GM12865 (cell line): ENCODE data around the gene ANKRD62.

ENCODE experiments used
- DNase-seq: peaks from one replicate; pipeline ENCODE4 v3.0.0; 2010; ENCODE audit warnings: low read depth
- H3K4me3 ChIP-seq: 2 replicates; pipeline ENCODE4 v1.5.1; 2011; ENCODE audit warnings: mild to moderate bottlenecking, low read depth, low read length, control low read depth
- CTCF ChIP-seq: IDR thresholded peaks from 2 replicates; pipeline ENCODE4 v1.5.1; 2011; ENCODE audit warnings: low read length, control low read depth, low read depth, inconsistent platforms; ENCODE audit not compliant: insufficient read depth; ENCODE audit errors: missing control alignments

The ANKRD62 gene

GRCh38 chr18:12101266-12101665 is 7.6 kb downstream of the ANKRD62 start:
- no peak for DNase-seq
- no peak for TF ChIP-seq CTCF
- H3K4me3 ChIP-seq, result no peak overlapping the region

DNA sequence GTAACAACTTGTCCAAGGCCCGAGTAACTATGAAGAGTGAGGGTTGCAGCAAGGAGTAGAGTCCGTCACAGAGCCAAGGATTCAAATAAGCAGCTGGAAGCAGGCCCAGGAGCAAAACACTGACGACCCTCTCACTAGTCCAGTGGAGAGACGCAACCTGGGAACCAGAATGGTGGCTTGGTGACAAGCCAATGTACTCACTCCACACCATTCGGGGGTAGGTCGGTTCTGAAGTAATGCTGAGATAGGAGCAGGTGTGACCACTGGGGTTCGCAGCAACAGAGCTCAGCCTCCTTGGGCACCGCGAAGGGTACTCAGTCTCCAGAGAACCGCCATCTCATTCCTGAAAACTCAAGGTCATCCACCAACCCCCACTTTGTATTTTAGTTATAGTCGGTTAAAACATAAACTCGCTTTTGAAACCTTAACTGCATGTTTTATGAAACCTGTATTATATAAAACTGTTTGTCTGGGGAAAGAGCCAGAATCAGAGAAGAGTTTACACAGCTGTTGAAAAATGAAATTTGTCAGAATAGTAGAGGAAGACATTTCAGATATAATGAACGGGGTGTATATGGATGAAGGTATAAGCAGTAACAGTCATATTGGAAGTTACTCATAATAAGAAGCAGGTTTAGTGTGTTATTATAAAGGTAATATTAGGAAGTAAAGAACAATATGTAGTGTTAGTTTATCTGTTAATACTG is 8.6 kb downstream of the ANKRD62 start:
- no peak for DNase-seq
- TF ChIP-seq CTCF, result no peak
- no peak overlapping the region for H3K4me3 ChIP-seq

GRCh38 chr18:12106471-12106870 is 12.8 kb downstream of the ANKRD62 start:
- TF ChIP-seq CTCF, result no peak
- no peak for DNase-seq
- H3K4me3 ChIP-seq, result no peak overlapping the region

DNA sequence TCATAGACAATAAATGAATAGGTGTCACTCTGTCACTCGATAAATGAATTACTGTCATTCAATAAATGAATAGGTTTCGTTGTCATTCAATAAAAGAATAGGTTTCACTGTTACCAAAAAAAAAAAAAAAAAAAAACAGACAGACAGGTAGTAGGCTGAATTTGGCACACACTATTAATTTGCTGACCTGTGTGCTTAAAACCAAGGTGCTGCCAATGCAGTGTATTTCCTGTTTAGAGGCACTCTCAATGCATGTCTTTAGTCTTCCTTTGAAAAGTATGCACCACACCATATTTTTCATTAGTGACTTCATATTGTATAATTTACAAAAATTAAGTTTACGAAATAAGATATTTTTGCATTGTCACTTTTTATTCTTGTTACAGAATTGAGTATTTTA is 16.2 kb downstream of the ANKRD62 start:
- no peak overlapping the region for H3K4me3 ChIP-seq
- no peak for DNase-seq
- TF ChIP-seq CTCF, result no peak

DNA sequence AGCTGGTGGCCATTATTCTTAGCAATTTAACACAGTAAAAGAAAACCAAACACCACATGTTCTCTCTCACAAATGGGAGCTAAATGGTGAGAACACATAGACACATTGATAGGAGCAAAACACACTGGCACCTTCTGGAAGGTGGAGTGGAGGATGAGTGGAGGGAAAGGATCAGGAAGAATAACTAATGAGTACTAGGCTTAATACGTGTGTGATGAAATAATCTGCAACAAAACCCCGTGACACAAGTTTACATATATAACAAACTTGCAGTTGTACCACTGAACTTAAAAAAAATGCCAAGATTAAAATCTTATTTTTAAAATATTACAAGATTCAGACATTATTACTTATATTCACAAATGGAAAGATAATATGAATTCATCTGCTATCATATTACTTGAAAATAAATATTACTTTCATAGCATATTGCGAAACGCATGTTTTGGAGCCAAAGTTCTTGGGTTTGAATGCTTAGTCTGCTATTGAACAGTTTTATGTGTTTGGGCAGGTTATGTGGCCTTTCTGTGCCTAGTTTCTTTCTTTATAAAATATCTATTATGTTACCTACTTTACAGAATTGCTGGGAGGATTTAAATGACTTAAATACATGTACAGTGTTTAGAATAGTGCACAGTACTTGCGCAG is 20.5 kb downstream of the ANKRD62 start:
- no peak overlapping the region for H3K4me3 ChIP-seq
- no peak for DNase-seq
- TF ChIP-seq CTCF, result no peak

DNA sequence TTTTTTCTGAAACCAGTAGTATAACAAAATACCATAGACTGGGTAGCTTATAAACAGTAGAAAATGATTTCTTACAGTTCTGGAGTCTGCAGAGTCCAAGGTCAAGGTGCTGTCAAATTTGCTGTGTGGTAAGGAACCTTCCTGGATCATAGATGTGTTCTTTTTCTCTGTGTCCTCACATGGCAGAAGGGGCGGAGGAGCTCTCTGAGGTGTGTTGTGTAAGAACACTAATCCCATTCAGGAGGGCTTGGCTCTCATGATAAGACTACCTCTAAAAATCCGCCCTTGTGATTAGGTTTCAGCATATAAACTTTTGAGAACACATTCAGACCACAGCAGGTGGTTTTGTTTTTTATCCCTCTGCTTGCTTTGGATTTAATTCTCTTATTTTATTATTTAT is 25.7 kb downstream of the ANKRD62 start:
- TF ChIP-seq CTCF, result no peak

More for the DNA sequence above, 25.7 kb downstream of the ANKRD62 start:
- DNase-seq, result no peak
- no peak overlapping the region for H3K4me3 ChIP-seq
